SK-N-SH (cell line): ENCODE data around the gene LSM5.

Experiments
- ELF1 ChIP-seq: IDR thresholded peaks from 2 replicates; pipeline ENCODE4 v1.4.0; 2012
- TF ChIP-seq, protein P1 (sequence below): fragments of 200-600 bp; sonication (generic); IDR thresholded peaks from 2 replicates; pipeline ENCODE4 v1.6.1; 2017; ENCODE audit warnings: antibody characterized with exemption, mild to moderate bottlenecking, moderate library complexity

DNA sequence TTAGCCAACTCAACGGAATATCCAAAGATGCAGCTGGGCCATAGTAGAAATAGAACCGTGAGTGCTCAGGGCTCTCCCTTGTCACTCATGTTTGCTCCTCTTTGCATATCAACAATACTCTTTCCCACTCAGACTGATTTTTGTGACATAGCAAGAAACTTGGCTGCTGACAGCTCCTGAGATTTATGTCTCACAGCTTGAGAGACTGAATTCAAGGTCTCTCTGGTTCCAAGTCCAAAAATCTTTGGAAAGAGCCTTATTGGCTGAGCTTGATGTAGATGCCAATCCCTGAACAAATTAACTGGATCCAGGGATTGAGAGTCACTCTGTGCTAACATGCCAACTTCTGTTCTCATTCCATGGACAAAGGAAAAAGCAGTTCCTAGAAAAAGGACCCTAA lies 30.4 kb downstream of the LSM5 start:
- TF ChIP-seq ELF1, result no peak
- TF ChIP-seq, protein P1, sequence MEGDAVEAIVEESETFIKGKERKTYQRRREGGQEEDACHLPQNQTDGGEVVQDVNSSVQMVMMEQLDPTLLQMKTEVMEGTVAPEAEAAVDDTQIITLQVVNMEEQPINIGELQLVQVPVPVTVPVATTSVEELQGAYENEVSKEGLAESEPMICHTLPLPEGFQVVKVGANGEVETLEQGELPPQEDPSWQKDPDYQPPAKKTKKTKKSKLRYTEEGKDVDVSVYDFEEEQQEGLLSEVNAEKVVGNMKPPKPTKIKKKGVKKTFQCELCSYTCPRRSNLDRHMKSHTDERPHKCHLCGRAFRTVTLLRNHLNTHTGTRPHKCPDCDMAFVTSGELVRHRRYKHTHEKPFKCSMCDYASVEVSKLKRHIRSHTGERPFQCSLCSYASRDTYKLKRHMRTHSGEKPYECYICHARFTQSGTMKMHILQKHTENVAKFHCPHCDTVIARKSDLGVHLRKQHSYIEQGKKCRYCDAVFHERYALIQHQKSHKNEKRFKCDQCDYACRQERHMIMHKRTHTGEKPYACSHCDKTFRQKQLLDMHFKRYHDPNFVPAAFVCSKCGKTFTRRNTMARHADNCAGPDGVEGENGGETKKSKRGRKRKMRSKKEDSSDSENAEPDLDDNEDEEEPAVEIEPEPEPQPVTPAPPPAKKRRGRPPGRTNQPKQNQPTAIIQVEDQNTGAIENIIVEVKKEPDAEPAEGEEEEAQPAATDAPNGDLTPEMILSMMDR, result no peak
